HG03097 (cell line): ENCODE results near the gene TSPYL1.
"Not testable (repeated sequence)": the region's sequence is repeated elsewhere in the genome, so short reads cannot be mapped to it uniquely, and the experiment has no call there.

Experiments used
- ATAC-seq: cut with Tn5 transposase; IDR thresholded peaks from one replicate; pipeline ENCODE4 v1.9.1; 2021; ENCODE audit not compliant: unreplicated experiment, low FRiP score

Gene TSPYL1

GRCh38 chr6:116298973-116299372, 19.2 kb upstream of the TSPYL1 start:
- no peak for ATAC-seq

DNA sequence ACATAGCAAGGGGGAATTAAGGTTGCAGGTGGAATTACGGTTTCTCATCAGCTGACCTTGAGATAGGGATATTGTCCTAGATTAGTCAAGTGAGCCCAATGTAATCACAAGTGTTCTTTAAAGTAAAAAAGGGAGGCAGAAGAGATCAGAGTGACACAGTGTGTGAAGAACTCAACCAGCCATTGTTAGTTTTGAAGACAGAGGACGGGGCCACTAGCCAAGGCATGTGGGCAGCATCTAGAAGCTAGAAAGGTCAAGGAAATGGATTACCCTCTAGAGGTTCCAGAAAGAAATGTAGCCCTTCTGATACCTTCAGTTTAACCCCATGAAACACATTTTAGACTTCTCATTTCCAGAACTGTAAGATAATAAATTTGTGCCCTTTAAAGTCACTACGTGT, 18.5 kb upstream of the TSPYL1 start:
- no peak for ATAC-seq

DNA sequence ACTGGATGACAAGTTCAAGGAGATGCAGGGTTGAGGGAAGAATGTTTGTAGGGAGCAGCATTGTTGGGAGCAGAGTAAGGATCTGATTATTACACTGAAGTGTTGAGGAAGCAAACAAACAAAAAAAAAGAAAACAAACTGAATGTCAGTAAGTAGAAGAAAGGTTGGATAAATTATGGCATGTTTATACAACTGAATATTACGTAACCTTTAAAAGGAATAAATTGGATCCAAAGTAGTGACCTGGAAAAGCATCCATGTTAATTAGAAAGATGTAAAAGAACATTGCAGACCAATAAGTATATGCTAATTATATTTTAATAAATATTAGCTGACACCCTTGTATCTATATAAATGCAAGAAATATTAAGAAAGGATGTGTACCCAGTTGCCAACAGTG, 12.8 kb upstream of the TSPYL1 start:
- ATAC-seq, result no peak

DNA sequence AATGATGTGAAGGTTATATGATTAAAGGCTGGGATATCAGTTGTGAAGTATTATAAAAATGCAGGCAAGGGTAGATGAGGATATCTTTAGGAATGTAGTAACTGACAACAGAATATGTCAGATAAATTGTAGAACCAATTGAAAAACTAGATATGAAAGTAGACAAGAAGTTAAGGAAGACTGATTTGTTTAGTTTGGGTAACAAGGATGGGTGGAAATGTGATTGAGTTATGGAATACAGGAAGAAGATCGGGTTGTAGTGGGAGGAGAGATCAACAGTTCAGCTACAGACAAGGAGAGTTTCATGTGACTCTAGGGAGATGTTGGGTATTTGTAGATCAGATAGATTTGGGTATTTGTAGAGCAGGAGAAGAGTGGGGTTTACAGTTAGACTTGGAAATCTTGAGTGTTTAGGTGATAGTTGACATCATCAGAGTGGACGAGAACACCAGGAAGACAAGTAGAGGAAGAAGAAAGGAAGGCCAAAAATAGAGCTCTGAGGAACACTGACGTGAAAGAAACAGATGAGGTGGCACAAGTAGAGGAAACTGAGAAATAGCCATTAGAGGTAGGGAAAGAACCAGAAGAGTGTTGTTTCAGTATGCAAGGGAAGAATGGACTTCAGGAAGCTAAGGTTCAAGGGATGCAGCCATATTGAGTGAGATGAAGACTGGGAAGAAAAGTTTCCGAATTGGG, 12.1 kb upstream of the TSPYL1 start:
- no peak for ATAC-seq

DNA sequence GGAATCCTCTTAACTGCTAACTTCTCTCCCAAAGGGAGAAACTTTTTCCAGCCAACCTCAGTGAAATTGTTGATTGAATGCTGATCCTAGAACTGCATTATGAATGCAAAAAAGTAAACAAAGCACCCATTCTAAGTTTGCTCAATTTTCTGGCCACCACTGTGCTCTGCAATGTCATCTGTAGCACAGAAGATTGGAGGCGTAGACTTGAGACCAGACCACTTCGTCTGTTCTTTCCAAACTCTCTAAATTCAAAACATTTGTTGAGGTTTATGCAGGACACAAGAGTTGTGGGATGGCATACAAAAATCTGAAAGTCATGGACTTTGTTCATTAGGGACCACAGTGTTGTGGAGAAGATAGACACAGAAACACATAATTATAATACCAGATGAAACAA, 11.1 kb upstream of the TSPYL1 start:
- no peak for ATAC-seq

DNA sequence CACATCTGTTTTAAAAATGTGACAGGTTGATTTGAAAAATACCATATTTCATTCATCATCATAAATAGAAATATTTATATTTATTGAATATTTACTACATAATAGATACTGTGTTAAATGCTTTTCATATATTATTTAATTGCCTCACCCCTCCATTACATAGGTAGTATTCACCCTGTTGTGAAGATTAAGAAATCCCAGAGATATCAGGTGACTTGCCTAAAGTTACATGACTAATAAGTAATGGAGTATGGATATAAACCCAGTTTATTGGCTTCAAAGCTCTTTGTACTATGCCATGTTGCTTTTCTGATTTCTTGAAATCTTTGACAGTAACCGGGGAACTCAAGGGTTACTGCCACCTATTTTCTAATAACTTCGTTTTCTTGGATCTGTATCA, 10.1 kb upstream of the TSPYL1 start:
- ATAC-seq, result no peak

DNA sequence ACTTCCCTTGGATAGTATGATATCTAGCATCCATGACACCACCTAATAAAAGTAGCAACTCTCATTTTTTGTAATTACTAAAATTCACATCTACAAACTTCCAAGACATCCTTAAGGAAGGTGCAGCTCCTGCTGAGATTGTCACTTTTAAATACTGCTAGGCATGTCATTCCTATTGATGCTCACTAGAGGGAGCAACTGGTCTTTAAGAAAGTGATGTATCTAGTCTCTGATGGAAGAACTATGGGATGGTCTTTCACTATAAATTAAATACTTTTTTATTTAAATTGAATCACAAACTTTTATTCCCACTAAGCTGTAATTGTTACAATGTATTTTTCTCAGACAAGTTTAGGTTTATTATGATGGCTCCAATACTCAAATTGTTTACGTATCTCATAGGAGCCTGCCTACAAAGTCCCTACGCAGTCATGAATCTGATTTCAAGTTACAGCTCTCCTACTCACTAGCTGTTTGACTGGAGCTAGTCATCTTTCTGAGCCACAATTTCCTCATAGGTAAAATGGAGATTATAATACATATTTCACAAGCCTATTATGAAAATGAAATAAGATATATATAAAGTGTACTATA, 8.1 kb upstream of the TSPYL1 start:
- ATAC-seq, result no peak

DNA sequence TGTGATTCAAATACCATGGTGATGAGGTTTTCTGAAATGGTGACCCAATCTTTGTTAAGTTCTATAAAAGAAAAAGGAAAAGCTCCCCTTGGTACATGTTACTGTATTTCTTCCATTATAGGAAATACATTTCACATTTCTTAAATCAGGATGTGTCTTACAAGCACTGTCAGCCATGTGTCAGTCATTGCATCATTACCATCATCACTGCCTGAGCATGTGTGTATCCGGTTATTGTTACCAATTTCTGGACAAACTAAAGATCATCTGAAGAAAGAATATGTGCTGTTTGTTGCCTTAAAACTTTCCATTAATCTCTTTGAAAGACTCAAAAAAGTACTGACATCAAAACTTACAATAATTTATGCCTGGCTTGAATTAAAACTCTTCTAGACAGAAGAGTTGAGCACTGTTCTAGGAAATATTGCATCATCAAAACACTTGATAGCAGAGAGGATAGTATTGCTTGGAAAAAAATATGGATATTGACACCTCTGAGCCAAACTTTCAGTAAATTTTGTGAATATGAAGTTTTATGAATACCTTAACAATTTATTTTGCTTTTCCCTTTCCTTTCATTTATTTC, 7.1 kb upstream of the TSPYL1 start:
- no peak for ATAC-seq

GRCh38 chr6:116284984-116285383, 5.3 kb upstream of the TSPYL1 start:
- ATAC-seq, result not testable (repeated sequence)

DNA sequence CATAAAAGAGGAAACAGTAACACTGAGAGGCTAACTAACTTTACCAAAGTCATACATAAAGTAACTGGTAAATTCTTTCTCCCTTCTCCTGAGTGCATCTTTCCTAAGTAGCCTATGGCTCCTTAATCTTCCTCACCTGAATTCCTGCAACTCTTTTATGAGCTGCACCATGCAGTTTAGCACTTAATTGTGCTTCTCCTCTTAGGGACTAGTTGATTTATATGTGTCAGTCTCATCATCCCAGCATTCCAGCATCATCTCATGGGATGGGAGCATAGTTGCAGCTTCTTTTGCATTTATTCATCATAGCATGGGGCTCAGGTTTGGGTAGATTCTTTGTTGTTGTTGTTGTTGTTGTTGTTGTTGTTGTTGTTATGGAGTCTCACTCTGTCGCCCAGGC, 3.5 kb upstream of the TSPYL1 start:
- no peak for ATAC-seq

GRCh38 chr6:116282698-116283097, 3.0 kb upstream of the TSPYL1 start:
- ATAC-seq, result no peak

DNA sequence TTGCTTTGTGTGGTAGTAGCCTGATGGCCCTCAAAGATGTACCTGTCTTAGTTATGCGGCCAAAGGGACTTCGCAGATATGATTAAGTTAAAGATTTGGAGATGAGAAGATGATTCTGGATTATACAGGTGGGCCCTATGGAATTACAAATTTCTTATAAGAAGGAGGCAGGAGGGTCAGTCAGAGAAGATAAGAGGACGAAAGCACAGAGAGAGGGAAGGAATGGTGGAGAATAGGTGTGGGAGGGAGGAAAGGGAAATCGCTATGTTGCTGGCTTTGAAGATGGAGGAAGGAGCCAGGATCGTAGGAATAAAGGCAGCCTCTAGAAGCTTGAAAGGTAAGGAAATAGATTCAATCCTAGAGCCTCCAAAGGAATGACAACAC, 1.2 kb upstream of the TSPYL1 start:
- ATAC-seq, result no peak

- ATAC-seq, result no peak
Measured at GRCh38 chr6:116280161-116280932, 617 bp upstream of the TSPYL1 start.

DNA sequence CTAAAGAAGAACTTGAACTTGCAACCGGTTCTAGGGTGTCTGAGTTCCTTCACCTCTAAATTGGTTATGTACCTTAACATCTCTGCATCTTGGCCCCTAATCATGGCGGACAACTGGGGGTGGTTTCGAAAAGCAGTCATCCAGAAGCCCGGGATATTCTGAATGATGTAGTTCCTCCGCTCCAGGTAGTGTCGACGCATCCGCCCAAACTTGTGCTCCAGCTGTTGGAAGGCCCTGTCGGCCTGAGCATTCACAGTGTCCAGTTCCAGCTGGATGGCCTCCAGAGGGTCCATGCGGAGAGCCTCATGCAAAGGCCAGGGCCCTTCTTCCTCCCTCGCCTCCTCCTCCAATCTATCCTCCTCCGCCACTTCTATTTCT, 887 bp downstream of the TSPYL1 start:
- peak; percentile 4 for ATAC-seq

DNA sequence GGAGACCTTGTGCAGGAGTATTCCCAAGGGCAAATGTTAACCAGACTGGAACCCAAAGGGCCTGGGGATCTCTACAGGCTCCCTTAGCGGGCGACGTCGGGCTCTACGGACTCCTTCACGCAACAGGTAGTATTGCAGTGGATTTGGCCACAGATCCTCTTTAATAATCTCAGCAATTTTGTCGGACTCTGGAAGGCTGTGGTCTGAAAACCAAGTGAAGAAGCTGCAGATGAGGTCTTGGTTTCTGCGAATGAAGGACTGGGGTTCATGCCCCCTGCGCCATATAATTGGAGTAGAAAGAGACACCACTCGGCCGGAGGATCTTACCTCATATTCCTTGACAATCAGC, 1.3 kb downstream of the TSPYL1 start:
- ATAC-seq, result no peak

DNA sequence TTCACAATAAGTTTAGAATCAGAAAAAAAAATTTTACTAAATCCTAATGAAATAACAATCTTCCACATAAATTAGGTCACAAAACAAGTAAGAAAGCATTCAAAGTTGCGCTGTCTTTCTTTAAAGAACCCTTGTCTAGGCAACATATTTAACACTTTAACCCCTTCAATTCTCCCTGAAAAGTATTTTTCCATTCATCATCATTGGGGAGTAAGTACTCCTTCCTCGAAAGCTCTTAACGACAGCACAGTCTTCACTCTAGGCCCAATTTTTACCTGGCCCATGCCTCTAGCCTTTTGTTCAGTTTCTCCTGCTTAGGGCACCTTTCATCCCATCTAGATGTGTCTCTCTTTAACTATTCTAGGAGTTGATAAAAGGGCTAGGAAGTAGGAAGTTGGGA, 2.6 kb downstream of the TSPYL1 start:
- ATAC-seq, result no peak

GRCh38 chr6:116271149-116271708, 8.5 kb downstream of the TSPYL1 start:
- ATAC-seq, result no peak

- ATAC-seq, result peak; percentile 81
Measured at GRCh38 chr6:116268589-116269293, 11.0 kb downstream of the TSPYL1 start.

DNA sequence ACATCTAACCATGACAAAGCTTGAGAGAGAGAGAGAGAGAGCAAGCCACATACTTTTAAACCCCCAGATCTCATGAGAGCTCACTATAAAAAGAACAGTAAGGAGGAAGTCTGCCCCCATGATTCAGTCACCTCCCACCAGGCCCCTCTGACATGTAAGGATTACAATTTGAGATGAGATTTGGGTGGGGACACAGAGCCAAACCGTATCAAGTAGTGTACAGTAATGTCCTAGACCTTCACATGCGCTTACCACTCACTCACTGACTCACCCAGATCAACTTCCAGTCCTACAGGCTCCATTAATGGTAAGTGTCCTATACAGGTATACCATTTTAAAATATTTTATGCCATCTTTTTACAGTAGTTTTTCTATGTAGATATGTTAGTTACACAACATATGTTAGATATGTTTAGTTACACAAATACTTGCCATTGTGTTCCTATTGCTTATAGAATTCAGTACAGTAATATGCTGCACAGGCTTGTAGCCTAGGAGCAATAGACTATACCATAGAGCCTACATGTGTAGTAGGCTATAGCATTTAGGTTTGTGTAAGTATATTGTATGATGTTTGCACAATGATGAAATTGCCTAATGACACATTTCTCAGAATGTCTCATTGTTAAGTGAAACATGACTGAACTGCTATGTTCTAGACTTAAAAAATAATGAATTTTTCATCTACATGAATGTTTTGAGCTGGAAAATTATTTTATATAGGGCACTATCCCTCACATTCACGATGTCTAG, 11.7 kb downstream of the TSPYL1 start:
- no peak for ATAC-seq

- no peak for ATAC-seq
Measured at GRCh38 chr6:116266803-116267202, 12.9 kb downstream of the TSPYL1 start.
